NT2/D1 (cell line): Measurements from ENCODE around the gene VSTM2B.

ENCODE experiments used
- SUZ12 ChIP-seq: IDR thresholded peaks from 2 replicates; pipeline ENCODE4 v1.6.1; 2011; ENCODE audit not compliant: insufficient read length, insufficient read depth; ENCODE audit errors: extremely low read depth
- YY1 ChIP-seq: IDR thresholded peaks from 2 replicates; pipeline ENCODE4 v1.6.1; 2011; ENCODE audit not compliant: insufficient read length, insufficient read depth

DNA sequence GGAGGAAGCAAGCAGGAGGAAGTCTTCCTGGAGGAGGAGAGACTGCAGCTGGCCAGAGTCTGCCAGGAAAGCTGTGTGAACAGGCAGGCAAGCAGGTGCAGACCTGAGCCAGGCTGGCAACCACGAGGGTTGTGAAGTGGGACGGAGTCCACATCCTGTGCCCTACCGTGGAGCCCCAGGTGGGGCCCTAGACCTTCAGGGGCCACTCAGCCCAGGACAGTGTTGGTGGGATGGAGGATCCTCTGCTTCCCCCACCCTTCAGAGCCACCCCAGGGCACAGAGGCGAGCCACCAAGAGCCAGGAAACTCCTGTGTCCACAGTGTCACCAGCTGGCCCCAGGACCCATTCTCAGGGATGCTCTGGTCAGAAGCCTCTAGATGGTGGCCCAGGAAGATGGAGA is 8.4 kb upstream of the VSTM2B start:
- TF ChIP-seq SUZ12 (no peak), YY1 (no peak)
